ENCODE data around the gene ETHE1. TPM values are rescaled to one million over a fixed set of nuclear protein-coding genes. Genes with fewer than 3 reads are reported as not detected.

The ETHE1 gene, protein sequence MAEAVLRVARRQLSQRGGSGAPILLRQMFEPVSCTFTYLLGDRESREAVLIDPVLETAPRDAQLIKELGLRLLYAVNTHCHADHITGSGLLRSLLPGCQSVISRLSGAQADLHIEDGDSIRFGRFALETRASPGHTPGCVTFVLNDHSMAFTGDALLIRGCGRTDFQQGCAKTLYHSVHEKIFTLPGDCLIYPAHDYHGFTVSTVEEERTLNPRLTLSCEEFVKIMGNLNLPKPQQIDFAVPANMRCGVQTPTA
- polyA plus RNA-seq (ENCODE audit: insufficient read length in 3 of 3): 10 to 100 TPM; 24.2 to 28.1 (median 27.9) TPM

DNA sequence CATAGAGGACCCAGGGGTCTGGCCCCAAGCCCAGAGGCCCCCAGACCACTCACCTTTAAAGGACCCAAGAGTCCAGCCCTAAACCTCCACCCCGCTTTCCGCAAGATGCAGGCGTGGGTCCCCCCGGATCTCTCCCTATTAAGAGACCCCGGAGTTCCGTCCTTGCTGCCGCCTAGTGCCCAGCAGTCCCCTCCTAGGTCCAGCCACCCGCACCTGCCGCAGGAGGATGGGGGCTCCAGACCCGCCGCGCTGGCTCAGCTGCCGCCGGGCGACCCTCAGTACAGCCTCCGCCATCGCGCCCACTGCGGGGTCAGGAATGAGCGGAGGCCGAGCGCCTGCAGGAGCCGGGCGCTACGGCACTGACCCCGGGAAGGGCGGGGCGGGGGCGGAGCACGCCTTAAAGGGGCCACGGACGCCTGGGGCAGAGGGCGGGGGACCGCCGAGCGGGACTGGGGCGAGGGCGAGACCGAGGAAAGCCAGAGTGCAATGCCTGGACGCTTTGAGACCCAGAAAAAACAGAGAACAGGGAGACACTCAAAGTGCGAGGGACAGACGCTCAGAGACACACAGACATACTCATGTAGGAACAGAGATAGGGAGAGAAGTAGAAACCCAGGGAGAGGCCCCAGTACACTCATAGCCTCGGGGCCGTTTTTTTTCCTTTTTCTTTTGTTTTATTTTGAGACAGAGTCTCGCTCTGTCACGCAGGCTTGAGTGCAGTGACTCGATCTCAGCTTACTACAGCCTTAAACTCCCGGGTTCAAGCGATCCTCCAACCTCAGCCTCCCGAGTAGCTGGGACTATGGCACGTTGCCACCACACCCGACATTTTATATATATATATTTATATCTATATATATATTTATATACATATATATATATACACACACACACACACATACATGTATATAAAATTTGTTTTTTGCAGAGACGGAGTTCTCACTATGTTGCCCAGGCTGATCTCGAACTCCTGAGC lies at the start of gene ETHE1:
Gene ETHE1, minus strand, starts transcription at position 318 of the 976 bp plus-strand sequence. Its CDS starts 24 bp downstream, at position 294.
- no peak for DNase-seq (ENCODE audit: low read depth in 3 of 3, low spot score in 2 of 3)

DNA sequence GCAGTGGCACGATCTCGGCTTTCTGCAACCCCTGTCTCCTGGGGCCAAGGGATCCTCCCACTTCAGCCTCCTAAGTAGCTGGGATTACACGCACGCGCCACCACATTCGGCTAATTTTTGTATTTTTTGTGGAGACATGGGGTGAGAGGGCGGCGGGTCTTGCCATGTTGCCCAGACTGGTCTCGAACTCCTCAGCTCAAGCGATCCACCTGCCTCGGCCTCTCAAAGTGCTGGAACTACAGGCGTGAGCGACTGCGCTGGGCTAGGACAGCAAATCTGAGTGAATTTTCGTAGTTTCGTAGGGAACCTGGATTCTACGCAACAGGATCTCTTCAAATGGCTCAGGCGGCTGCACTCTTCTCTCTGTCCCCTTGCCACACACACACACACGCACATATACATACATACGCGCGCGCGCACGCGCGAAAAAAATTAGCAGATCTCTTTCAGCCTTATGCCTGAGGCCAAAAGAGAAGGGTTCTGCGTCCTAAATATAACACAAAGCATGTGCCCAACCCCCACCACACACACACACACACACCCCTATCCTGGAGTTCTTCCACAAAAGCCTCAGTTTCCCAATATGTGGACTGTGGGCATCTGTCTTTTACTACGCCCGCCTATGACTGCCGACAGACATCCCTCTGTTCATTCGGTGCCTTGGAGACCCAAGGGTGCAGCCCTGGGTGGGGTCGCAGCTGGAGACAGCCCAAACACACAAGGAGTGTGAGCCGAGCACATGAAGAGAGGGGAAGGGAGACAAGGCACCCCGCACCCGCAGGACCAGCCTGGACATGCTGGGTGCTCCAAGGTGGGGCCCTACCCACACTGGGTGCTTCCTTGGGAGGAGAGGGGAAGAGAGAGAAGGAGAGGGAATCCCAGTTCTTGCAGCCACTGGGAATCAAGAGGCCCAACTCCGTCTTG lies 49.2 kb upstream of the ETHE1 start:
- DNase-seq (ENCODE audit: low read depth in 3 of 3, low spot score in 2 of 3): no peak

DNA sequence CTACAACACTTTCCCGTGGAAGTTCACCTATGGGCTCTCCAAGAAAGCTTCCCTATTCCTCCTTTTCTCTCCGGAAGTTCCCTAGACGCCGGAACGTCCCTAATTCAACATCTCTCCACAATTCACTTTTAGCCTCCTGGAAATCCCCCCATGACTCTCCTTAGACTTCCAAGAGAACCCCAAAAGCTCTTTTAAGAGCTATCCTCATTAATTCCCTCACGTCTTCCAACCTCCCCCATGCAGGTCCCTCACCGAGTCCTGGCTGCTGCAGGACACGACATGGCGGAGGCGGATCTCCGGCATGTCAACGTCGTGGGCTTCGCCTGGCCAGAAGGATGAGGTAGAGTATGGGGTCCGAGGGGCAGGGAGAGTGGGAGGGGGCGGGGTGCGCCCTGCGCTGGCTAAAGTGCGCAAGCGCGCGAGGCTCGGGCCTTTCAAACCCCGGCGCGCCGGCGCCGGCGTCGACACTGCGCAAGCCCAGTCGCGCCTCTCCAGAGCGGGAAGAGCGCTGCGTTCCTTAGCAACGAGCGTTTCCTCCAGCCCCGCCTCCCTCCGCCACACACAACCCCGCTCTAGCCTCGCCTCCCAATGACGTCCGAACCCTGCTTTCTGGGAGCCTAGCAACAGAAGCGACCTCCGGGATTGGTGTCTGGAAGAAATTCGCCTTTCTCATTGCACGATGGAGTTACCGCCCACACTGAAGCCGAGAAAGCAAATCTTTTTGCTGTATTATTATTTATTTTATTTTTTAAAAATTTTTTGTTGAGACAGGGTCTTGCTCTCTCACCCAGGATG lies 48.4 kb upstream of the ETHE1 start, which contains the start of the genes PINLYP and XRCC1:
Gene PINLYP, plus strand, starts transcription at position 646 of the 795 bp plus-strand sequence. CDS start 1,391 bp downstream, outside the sequence.
Gene XRCC1, minus strand, starts transcription at position 372 of the 795 bp plus-strand sequence. Its CDS starts 69 bp downstream, at position 303.
- DNase-seq (ENCODE audit: low read depth in 3 of 3, low spot score in 2 of 3): peak; percentile 96 to 99 (median 97)

DNA sequence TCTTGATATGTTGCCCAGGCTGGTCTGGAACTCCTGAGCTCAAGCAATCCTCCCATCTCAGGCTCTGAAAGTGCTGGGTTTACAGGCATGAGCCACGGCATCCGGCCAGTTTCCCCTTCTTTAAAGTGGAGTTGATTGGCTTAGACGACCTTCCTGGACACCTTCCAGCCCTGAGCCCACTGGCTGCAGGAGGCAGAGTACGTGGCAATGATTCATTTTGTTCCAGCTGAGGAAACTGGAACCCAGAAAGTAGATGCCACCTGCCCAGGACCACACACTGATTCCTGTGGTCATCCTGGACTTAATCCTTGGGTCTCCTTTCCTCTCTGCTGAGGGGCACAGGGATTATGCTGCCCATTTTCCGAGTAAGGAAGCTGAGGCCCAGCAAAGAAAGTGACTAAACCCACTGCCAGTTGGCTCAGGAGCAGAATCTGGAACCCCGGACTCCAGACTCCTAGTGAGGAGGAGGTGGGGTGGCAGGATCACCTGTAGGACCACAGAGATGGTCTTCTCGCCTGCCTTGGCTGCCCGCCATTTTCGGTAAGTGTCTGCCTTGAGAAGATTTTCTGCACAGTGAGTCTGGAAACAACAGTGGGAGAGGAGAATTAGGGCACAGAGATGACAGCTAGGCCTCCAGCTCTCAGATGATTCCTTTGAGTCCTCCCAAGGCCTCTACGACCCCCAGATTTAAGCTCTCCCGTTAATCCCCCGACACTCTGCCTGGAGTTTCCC lies 47.6 kb upstream of the ETHE1 start:
- no peak for DNase-seq (ENCODE audit: low read depth in 3 of 3, low spot score in 2 of 3)

DNA sequence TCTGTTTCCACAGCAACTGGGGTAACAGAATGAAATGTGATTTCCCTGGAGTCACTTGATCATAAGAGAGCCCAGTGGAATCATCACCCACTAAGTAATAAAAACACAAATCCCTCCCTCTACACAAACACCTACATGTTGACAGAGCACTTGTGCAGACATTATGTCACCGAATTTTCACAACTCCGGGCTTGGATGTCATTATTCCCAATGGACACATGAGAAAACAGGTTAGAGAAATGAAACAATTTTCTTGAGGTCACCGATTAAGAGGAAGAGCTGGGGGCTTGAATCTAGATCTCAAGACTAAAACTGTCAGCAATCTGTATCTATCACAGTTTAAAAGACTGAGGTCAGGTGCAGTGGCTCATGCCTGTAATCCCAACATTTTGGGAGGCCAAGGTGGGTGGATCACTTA lies 45.2 kb upstream of the ETHE1 start:
- no peak for DNase-seq (ENCODE audit: low read depth in 3 of 3, low spot score in 2 of 3)

DNA sequence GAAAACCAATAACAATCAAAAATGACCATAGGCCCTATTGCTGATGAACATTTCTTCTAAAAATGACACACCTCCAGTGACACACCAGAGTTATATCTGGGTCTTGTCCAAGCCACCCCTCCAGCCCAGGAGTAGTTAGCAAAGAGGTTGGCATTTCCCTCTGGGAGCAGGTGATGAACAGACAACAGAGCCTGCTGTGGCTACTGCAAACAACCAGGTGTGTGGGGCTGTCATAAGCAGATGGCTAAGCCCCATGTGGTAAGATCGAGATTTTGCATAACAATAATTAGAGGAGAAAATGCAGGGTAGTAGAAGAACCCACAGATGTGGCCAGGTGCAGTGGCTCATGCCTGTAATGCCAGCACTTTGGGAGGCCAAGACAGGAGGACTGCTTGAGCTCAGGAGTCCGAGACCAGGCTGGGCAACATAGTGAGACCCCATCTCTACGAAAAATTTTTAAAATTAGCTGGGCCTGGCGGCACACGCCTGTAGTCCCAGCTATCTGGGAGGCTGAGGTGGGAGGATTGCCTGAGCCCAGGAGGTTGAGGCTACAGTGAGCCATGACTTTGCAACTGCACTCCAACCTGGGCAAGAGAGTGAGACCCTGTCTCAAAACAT lies 43.3 kb upstream of the ETHE1 start:
- DNase-seq (ENCODE audit: low read depth in 3 of 3, low spot score in 2 of 3): no peak

DNA sequence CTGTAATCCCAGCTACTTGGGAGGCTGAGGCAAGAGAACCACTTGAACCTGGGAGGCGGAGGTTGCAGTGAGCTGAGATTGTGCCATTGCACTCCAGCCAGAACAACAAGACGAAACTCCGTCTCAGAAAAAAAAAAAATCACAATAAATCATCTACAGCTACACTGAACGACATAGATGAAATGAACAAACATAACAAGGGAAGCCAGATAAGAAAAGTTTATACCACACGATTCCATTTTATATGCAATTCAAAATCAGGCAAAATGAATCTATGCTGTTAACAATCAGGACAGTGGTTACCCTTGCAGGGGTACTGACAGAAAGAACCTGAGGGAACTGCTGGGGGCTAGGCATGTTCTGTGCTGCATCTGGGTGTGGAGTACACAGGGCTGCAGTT lies 42.7 kb upstream of the ETHE1 start:
- DNase-seq (ENCODE audit: low read depth in 3 of 3, low spot score in 2 of 3): no peak

DNA sequence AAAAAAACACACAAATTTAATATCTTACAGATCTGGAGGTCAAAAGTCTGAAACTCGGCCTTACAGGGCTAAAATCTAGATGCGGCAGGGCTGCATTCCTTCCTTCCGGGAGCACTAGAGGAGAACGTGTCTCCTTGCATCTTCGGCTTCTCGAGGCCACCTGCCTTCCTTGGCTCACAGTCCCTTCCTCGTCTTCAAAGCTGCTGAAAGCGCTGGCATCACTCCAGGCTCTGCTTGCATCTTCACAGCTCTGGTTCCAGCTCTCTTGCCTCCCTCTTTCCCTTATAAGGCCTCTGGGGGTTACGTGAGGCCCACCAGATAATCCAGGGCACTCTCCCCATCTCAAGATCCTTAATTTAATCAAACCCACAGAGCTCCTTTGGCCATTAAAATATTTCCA lies 37.8 kb upstream of the ETHE1 start:
- DNase-seq (ENCODE audit: low read depth in 3 of 3, low spot score in 2 of 3): no peak

DNA sequence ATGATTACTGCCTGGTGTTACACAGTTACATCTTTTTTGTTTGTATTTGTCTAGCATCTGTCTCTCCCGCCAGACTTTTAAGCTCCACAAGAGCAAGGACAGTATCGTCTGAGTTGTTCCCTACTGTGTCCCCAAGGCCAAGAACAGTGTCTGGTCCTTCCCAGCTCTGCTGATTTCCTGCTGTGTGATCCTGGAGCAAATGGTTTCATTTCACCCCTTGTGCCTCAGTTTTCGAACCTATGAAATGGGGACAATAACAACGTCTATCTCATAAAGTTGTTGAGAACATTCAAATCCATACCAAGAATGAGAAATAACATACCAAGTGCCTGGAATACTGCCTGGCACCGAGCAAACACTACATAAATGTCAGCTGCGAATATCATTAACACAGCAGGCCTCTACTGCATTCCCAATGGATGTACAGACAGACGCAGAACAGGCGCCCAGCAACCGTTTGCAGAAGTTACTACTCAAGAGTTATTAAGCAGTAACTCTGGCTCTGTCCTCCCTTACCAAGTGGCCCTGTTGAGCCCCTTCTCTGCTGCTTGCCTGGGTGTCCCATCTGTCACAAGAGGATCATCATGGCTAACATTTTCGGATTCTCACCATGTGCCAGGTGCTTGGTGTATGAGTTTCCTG lies 36.9 kb upstream of the ETHE1 start:
- DNase-seq (ENCODE audit: low read depth in 3 of 3, low spot score in 2 of 3): no peak

DNA sequence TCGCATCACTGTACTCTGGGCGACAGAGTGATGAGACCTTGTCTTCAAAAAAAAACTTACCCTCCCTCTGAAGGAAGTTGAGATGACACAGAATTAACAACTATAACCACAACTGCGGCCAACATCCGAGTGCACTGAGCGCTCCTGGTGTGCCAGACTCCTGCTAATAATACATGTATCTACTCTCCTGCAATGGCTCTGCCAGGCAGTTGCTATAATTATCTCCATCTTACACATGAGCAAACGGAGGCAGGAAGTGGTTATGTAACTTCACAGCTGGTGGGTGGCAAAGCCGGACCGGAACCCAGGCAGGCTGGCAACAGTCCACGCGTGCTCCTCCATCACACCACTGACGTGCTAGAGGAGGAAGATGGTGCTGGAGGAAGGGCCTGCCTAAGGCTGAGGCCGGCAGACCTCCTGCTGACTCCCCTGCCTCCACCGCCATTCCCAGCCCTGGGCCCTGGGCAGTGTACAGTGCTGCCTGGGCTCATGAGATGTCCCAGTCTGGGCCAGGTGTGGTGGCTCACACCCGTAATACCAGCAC lies 35.8 kb upstream of the ETHE1 start:
- DNase-seq (ENCODE audit: low read depth in 3 of 3, low spot score in 2 of 3): no peak

DNA sequence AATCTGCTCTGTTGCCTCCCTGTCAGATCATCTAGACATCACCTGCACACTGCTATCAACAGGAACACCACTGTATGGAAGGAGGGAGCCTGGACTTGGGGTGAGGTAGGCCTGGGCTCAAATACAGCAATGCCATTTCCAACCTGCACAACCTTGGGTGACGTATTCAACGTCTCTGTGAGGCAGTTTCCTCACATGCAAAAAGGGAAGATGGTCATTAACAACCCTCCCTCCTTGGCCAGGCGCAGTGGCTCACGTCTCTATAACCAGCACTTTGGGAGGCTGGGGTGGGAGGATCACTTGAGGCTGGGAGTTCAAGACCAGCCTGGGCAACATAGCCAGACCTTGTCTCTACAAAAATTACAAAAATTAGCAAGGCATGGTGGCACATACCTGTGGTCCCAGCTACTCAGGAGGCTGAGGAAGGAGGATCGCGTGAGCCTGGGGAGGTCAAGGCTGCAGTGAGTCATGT lies 35.3 kb upstream of the ETHE1 start:
- no peak for DNase-seq (ENCODE audit: low read depth in 3 of 3, low spot score in 2 of 3)

DNA sequence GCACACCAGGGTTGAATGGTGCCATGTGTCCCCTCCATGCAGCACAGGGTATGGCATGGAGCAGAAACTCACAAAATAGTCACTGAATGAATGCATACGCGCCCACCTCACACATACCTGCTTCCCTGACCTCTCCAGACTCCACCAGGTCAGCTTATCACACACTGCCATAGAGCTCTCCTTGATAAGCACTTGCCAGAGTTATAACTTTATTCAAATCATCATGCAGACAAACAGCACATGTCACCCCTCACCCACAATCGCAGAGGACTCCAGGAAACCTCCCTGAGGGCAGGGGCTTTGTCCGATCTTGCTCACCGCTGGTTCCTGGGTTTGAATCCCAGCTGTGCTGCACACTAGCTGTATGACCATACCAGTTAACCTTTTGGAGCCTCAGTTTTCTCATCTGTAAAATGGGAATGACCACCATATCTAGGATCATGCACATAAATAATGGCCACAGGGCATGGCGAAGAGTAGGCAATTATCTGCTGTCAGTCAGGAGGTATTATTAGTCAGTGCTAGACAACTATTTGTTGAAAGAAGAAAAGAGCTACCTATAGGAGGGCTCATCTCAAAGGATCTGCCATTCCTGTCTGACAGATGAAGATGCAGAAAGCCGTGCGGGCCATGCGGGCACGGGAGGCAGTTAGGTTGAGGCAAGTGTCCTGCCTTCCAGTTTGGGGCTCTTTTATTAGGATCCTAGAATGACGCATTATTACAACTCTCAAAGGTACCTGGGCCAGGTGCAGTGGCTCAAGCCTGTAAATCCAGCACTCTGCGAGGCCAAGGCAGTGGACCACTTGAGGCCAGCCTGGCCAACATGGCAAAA lies 34.4 kb upstream of the ETHE1 start:
- no peak for DNase-seq (ENCODE audit: low read depth in 3 of 3, low spot score in 2 of 3)

DNA sequence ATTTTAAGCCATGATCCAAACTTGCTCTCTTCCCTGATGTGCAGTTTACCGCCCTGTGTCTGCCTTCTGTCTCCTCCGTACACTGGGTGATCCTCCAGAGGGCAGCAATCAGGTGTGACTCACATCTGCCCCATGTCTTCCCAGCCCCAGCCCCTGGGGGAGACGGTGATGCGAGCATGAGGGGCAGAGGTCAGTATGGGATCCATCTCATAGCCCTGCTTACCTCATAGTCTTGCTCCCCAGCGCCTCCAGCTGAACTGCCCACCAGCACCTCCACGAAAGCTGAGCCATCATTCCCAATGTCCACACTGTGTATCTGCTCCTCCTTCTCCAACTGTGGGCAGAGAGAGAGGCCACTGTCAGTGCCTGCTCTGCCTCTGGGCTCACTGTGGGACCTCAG lies 33.7 kb upstream of the ETHE1 start:
- no peak for DNase-seq (ENCODE audit: low read depth in 3 of 3, low spot score in 2 of 3)

DNA sequence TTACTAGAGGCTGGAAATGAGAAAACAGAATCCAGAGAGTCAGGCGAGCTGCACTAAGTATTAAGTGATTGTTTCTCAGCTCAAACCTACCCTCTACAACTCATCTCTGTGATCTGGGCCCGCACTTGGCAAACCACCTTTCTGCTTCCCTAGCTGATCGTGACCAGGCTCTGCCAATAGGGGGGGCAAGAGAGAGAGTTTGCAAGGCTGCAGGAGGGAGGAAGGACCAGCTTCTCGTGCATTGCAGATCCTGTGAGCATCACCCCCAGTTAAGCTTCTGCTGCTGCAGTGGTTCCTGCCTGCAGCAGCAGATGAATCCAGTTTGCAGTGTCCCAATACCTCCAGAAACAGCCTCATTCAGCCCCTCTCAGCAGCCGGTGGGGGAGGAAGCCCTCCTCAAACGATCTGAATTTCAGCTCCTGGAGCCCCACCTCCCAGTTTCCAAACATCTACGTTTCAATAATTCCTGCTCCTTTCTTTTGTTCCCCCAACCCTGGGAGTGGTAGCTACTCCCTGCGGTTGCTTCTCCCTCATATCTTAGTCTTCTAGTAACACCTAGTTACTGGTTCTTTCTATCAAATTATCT lies 28.3 kb upstream of the ETHE1 start:
- DNase-seq (ENCODE audit: low read depth in 3 of 3, low spot score in 2 of 3): no peak

DNA sequence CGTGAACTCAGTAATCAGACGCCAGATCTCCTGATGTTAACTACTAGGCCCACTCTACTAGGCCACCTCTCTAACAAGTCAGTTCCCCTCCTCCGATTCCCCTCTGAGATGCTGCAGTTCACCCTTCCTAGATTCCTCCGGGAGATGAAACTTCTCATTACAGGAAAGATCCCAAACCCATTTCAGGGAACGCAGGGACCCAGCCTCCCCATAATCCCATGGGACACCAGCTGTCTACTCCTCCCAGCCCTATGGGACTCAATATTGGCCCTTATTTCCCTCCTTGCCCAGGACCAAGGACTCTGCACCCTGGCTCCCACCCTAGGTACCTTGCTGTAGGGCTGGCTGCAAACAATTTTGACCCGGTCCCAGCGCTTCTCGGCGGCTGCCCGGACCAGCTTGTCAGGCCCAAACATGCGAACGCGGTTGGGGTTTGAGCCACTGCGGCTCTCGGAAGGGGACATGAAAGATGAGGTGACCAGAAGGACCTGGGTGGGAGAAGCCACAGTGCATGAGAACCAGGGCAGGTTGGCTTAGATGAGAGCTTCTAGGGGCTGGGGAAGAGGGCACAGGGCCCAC lies 27.4 kb upstream of the ETHE1 start:
- no peak for DNase-seq (ENCODE audit: low read depth in 3 of 3, low spot score in 2 of 3)

DNA sequence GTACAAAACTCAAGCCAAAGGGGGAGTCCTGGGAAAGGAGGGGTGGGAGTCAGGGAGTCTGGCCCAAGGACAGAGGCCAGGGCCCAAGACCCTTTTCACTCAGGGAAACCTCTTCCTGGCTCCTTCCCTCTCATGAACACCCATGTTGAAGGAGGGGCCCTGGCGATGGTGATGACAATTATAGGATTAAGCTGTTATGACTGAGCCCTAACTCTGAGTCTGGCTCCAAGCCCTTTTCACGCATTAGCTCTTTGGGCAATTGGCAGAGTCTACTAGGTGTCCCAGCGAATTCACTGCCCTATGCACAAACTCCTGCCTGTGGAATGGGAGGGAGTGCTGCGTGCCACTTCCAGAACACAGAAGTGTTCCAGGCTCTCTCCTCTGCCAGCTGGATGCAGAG lies 26.7 kb upstream of the ETHE1 start:
- no peak for DNase-seq (ENCODE audit: low read depth in 3 of 3, low spot score in 2 of 3)
